ENCODE data around the gene RHOD. TPM values are rescaled to one million over a fixed set of nuclear protein-coding genes. Genes with fewer than 3 reads are reported as not detected.

The RHOD gene
- polyA plus RNA-seq, 1 experiment, result 12.9 TPM

- H3K27ac ChIP-seq (ENCODE audit: low read depth, low read length), result no peak within 1 kb of the TSS
- H3K4me3 ChIP-seq (ENCODE audit: low read depth, low read length), result peak within 1 kb of the TSS; percentile 52
- no peaks in the 10 kb centered on the region; the same call in 1 of the 2 replicates for H3K9me3 ChIP-seq (ENCODE audit: control insufficient read depth, insufficient read depth, low read length)
- CTCF ChIA-PET, result interaction anchor here (2.2 kb wide), 1 partner anchor 13 kb away, joined by 8 read pairs; no protein-coding TSS in a partner anchor
- no peak for TF ChIP-seq CTCF (IDR thresholded peaks at IDR 0.05; ENCODE audit: low read depth, low read length)
- DNase-seq (ENCODE audit: low read depth, low spot score), result no peak
- peaks cover 2% of the 10 kb centered on the region for H3K27me3 ChIP-seq (ENCODE audit: control insufficient read depth, insufficient read depth, low read length)
- POLR2A ChIA-PET, result interaction anchor here (1.3 kb wide), 1 partner anchor 10 kb away, joined by 4 read pairs; no protein-coding TSS in a partner anchor
Observed at GRCh38 chr11:67022961-67023956, 33.4 kb upstream of the RHOD start, which contains the start of gene SYT12. Gene SYT12, plus strand, starts transcription at chr11:67023134. Its CDS starts 7,011 bp downstream, at chr11:67030145.

GRCh38 chr11:67023957-67024353 lies 32.7 kb upstream of the RHOD start:
- Histone ChIP-seq H3K27me3 (ENCODE audit: control insufficient read depth, insufficient read depth, low read length) (peaks cover 2% of the 10 kb centered on the region), H3K27ac (ENCODE audit: low read depth, low read length) (no peak overlapping the region), H3K9me3 (ENCODE audit: control insufficient read depth, insufficient read depth, low read length) (no peaks in the 10 kb centered on the region), H3K4me3 (ENCODE audit: low read depth, low read length) (peak overlapping the region; percentile 52)
- ChIA-PET POLR2A (no interaction called here), CTCF (no interaction called here)
- no peak for DNase-seq (ENCODE audit: low read depth, low spot score)
- TF ChIP-seq CTCF (IDR thresholded peaks at IDR 0.05; ENCODE audit: low read depth, low read length), result no peak

- ChIA-PET CTCF (no interaction called here), POLR2A (no interaction called here)
- H3K4me3 ChIP-seq (ENCODE audit: low read depth, low read length), result no peak overlapping the region
Observed at GRCh38 chr11:67024410-67024809, 32.2 kb upstream of the RHOD start.

GRCh38 chr11:67024966-67025365 lies 31.7 kb upstream of the RHOD start:
- H3K27ac ChIP-seq (ENCODE audit: low read depth, low read length), result no peak overlapping the region
- peaks cover 2% of the 10 kb centered on the region for H3K27me3 ChIP-seq (ENCODE audit: control insufficient read depth, insufficient read depth, low read length)
- ChIA-PET POLR2A (no interaction called here), CTCF (no interaction called here)
- no peak overlapping the region for H3K4me3 ChIP-seq (ENCODE audit: low read depth, low read length)
- no peak for TF ChIP-seq CTCF (IDR thresholded peaks at IDR 0.05; ENCODE audit: low read depth, low read length)
- DNase-seq (ENCODE audit: low read depth, low spot score), result no peak
- no peaks in the 10 kb centered on the region for H3K9me3 ChIP-seq (ENCODE audit: control insufficient read depth, insufficient read depth, low read length)

More at GRCh38 chr11:67024410-67024809, 32.2 kb upstream of the RHOD start:
- H3K27ac ChIP-seq (ENCODE audit: low read depth, low read length), result no peak overlapping the region
- DNase-seq (ENCODE audit: low read depth, low spot score), result no peak
- TF ChIP-seq CTCF (IDR thresholded peaks at IDR 0.05; ENCODE audit: low read depth, low read length), result no peak
- H3K9me3 ChIP-seq (ENCODE audit: control insufficient read depth, insufficient read depth, low read length), result no peaks in the 10 kb centered on the region
- peaks cover 2% of the 10 kb centered on the region for H3K27me3 ChIP-seq (ENCODE audit: control insufficient read depth, insufficient read depth, low read length)

GRCh38 chr11:67025750-67026149 lies 30.9 kb upstream of the RHOD start:
- H3K4me3 ChIP-seq (ENCODE audit: low read depth, low read length), result no peak overlapping the region
- ChIA-PET POLR2A (interaction anchor here (1.8 kb wide), 1 partner anchor 170 kb away, joined by 4 read pairs; no protein-coding TSS in a partner anchor), CTCF (no interaction called here)
- H3K9me3 ChIP-seq (ENCODE audit: control insufficient read depth, insufficient read depth, low read length), result no peaks in the 10 kb centered on the region
- no peak for TF ChIP-seq CTCF (IDR thresholded peaks at IDR 0.05; ENCODE audit: low read depth, low read length)
- H3K27ac ChIP-seq (ENCODE audit: low read depth, low read length), result no peak overlapping the region
- H3K27me3 ChIP-seq (ENCODE audit: control insufficient read depth, insufficient read depth, low read length), result peaks cover 2% of the 10 kb centered on the region
- no peak for DNase-seq (ENCODE audit: low read depth, low spot score)

Data from AG04450 (cell line).